NB4 (cell line): ENCODE measurements around the gene REEP6.

ENCODE experiments used
- CTCF ChIP-seq: IDR thresholded peaks from one replicate; pipeline ENCODE4 v1.5.1; 2012; ENCODE audit warnings: low read depth, low read length
- MAX ChIP-seq: IDR thresholded peaks from 2 replicates; pipeline ENCODE4 v1.6.1; 2011; ENCODE audit warnings: low read depth, low read length
- POLR2A ChIP-seq: IDR thresholded peaks from 2 replicates; pipeline ENCODE4 v1.6.1; 2011; ENCODE audit warnings: mild to moderate bottlenecking; ENCODE audit not compliant: insufficient read length; ENCODE audit errors: extremely low read depth

- TF ChIP-seq CTCF = no peak
- TF ChIP-seq POLR2A = no peak
- no peak for TF ChIP-seq MAX
Measured at GRCh38 chr19:1516395-1516753, 25.4 kb downstream of the REEP6 start.
